Measurements from ENCODE around the gene LAMA5.

- TF ChIP-seq NFIC (IDR thresholded peaks at IDR 0.05) (no peak), EGR1 (IDR thresholded peaks at IDR 0.05) (no peak), EP300 (IDR thresholded peaks at IDR 0.05; ENCODE audit: borderline replicate concordance) (no peak), YY1 (IDR thresholded peaks at IDR 0.05; ENCODE audit: low read depth) (no peak), MAX (IDR thresholded peaks at IDR 0.05) (no peak), TAF1 (IDR thresholded peaks at IDR 0.05; ENCODE audit: low read depth) (no peak), TCF12 (IDR thresholded peaks at IDR 0.05; ENCODE audit: low read depth) (no peak)
Measured at GRCh38 chr20:62308102-62308822, 58.9 kb downstream of the LAMA5 start.
